ENCODE measurements around the gene MUC5B. TPM values are rescaled to one million over a fixed set of nuclear protein-coding genes. Genes with fewer than 3 reads are reported as not detected.
"Not testable (repeated sequence)": the region's sequence is repeated elsewhere in the genome, so short reads cannot be mapped to it uniquely, and the experiment has no call there.

The MUC5B gene, protein sequence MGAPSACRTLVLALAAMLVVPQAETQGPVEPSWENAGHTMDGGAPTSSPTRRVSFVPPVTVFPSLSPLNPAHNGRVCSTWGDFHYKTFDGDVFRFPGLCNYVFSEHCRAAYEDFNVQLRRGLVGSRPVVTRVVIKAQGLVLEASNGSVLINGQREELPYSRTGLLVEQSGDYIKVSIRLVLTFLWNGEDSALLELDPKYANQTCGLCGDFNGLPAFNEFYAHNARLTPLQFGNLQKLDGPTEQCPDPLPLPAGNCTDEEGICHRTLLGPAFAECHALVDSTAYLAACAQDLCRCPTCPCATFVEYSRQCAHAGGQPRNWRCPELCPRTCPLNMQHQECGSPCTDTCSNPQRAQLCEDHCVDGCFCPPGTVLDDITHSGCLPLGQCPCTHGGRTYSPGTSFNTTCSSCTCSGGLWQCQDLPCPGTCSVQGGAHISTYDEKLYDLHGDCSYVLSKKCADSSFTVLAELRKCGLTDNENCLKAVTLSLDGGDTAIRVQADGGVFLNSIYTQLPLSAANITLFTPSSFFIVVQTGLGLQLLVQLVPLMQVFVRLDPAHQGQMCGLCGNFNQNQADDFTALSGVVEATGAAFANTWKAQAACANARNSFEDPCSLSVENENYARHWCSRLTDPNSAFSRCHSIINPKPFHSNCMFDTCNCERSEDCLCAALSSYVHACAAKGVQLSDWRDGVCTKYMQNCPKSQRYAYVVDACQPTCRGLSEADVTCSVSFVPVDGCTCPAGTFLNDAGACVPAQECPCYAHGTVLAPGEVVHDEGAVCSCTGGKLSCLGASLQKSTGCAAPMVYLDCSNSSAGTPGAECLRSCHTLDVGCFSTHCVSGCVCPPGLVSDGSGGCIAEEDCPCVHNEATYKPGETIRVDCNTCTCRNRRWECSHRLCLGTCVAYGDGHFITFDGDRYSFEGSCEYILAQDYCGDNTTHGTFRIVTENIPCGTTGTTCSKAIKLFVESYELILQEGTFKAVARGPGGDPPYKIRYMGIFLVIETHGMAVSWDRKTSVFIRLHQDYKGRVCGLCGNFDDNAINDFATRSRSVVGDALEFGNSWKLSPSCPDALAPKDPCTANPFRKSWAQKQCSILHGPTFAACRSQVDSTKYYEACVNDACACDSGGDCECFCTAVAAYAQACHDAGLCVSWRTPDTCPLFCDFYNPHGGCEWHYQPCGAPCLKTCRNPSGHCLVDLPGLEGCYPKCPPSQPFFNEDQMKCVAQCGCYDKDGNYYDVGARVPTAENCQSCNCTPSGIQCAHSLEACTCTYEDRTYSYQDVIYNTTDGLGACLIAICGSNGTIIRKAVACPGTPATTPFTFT (N-terminal part only)
- under 1 TPM; 0.04 to 0.54 (median 0.37) TPM for polyA plus RNA-seq (ENCODE audit: insufficient read depth in 1 of 5, insufficient read length in 5 of 5, low replicate concordance in 1 of 5)
- long read RNA-seq, donor 1: 0 reads
- long read RNA-seq, donor 2: 0 reads
- long read RNA-seq, donor 3: 0 reads
- long read RNA-seq, donor 4: 0 reads
- long read RNA-seq, donor 5: 0 reads
- long read RNA-seq, donor 6: 0 reads
- long read RNA-seq, donor 7: 0 reads
- long read RNA-seq, donor 8: 0 reads

DNA sequence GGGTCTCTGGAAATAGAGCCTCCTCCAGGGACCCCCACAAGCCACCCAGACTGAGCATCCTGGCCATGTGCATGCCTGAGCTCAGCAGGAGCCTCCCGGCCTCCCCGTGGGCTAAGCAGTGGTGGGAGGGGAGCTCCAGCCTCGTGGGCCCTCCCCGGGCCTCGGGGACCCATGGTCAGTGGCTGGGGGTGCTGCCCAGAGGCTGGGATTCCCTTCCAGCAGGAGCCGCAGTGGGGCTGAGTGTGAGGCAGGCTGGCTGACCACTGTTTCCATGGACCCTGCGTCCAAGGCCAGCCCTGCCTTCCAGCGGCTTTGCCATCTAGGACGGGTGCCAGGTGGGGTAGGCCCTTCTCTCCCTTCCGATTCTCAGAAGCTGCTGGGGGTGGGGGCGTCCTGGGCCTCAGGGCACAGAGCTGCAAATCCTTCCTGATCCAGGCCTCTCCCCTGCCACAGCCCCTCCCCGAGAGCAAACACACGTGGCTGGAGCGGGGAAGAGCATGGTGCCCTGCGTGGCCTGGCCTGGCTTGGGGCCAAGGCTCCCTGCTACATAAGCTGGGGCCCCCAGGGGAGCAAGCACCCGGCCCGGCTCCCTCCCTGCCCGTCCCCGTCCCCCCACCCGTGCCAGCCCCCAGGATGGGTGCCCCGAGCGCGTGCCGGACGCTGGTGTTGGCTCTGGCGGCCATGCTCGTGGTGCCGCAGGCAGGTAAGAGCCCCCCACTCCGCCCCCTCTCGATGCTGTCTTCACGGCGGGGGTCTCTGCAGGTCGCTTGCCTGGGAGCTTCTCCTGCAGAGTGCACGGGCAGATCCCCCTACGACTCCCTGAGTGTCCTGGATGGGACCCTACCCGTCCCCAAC is at the start of gene MUC5B:
TSS of gene MUC5B (plus strand) at position 576 of the 855 bp plus-strand sequence. CDS start at position 634, 58 bp downstream.
- DNase-seq: peak; percentile 9 to 19

DNA sequence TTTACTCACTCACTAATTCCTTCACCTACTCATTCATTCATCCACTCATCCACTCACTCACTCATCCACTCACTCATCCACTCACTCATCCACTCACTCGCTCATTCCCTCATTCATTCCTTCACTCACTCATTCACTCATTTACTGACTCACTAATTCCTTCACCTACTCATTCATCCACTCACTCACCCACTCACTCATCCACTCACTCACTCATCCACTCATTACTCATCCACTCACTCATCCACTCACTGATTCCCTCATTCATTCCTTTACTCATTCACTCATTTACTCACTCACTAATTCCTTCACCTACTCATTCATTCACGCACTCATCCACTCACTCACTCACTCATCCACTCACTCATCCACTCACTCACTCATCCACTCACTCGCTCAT is 49.5 kb upstream of the MUC5B start:
- not testable (repeated sequence) for DNase-seq

DNA sequence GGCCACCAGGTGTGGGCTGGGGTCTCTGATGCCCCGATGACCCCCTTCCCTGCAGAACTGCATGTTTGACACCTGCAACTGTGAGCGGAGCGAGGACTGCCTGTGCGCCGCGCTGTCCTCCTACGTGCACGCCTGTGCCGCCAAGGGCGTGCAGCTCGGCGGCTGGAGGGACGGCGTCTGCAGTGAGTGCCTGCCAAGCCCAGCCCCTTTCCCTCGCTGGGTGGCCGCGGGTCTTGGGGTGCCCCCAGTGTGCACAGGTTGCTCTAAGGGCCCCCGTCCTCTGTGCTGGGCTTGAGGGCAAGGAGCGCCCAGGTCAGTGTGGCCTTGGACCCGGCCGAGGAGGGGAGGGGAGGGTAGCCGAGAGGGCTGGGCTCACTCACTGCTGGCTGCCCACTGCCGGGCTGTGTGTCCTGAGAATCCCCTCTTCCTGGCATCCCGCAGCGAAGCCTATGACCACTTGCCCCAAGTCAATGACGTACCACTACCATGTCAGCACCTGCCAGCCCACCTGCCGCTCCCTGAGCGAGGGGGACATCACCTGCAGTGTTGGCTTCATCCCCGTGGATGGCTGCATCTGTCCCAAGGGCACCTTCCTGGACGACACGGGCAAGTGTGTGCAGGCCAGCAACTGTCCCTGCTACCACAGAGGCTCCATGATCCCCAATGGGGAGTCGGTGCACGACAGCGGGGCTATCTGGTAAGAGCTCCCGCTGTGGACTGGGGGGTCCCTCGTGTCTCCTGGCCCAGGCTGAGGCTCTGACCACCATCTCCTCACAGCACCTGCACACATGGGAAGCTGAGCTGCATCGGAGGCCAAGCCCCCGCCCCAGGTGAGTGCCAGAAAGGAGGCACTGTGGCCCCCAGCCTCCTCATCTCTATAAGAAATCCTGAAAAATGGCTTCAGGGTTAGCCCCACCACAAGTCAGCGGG is 48.2 kb upstream of the MUC5B start:
- no peak for DNase-seq

DNA sequence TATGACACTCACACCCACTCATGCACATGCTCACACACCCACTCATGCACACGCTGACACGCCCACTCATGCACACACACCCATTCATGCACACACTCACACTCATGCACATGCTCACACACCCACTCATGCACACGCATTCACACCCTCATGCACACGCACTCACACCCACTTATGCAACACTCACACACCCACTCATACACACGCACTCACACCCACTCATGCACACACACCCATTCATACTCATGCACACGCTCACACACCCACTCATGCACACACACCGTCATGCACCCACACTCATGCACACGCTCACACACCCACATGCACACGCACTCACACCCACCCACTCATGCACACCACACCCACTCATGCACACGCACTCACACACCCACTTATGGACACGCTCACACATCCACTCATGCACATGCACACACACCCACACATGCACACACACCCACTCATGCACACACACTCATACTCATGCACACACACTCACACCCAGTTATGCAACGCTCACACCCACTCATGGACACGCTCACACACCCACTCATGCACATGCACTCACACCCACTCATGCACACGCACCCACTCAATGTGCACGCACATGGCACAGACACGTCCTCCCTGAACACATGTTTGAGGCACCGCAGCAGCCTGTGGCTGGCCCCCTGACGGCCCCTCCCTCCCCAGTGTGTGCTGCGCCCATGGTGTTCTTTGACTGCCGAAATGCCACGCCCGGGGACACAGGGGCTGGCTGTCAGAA is 47.2 kb upstream of the MUC5B start:
- DNase-seq: no peak

DNA sequence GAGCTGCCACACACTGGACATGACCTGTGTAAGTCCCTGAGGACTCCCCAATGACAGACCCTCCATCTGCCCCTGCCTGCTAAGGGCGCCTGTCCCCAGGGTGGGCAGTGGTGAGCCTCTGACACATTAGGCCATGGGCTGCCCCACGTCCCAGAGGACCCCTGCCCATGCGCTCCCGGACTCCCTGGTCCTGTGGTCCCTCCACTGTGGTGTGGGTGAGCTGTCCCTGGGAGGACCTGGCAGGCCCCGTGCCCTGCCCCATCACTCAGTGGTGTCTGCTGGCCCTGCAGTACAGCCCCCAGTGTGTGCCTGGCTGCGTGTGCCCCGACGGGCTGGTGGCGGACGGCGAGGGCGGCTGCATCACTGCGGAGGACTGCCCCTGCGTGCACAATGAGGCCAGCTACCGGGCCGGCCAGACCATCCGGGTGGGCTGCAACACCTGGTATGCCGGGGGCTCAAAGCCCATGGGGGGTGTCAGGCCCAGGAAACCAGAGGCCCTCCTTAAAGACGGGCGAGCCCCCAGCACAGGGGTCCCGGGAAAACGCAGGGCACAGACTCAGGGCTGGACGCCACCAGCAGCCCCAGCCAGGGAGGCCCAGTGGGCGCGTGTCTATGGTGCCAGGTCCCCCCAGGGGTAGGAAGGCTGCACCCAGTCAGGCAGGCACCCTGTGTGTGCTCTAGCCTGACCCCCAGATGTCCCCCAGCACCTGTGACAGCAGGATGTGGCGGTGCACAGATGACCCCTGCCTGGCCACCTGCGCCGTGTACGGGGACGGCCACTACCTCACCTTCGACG is 46.4 kb upstream of the MUC5B start:
- no peak for DNase-seq

DNA sequence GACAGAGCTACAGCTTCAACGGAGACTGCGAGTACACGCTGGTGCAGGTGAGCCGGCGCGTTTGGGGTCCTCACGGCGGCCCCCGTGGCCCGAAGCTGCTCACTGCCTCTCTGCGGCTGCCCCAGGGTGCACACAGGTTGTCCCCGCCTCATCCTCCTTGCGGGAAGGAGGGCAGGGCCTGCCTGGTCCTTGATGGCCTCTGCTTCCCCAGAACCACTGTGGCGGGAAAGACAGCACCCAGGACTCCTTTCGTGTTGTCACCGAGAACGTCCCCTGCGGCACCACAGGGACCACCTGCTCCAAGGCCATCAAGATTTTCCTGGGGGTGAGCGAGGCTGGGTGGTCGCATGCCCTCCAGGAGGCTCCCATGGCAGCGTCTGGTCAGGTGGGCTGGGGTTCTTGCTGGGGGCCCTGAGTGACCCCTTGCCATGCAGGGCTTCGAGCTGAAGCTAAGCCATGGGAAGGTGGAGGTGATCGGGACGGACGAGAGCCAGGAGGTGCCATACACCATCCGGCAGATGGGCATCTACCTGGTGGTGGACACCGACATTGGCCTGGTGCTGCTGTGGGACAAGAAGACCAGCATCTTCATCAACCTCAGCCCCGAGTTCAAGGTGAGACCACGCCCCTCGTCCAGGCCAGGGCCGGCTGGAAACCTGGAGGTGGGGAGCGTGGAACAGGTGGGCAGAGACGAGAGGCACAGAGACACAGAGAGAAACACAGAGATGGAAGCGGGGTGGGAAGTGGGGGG is 45.7 kb upstream of the MUC5B start:
- no peak for DNase-seq

DNA sequence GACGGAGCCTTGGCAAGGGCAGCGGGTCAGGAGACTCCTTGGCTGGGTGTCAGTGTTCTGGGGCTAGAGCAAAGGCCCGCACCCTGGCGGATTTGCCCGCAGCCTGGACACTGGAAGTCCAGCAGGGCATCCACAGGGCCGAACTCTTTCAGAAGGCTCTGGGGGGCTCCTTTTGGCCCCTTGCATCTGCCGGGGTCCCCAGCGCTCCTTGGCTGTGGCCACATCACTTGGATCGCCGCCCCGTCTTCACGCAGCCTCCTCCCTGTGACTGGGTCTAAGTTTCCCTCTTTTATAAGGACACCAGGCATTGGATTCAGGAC is 45.1 kb upstream of the MUC5B start:
- DNase-seq: no peak

DNA sequence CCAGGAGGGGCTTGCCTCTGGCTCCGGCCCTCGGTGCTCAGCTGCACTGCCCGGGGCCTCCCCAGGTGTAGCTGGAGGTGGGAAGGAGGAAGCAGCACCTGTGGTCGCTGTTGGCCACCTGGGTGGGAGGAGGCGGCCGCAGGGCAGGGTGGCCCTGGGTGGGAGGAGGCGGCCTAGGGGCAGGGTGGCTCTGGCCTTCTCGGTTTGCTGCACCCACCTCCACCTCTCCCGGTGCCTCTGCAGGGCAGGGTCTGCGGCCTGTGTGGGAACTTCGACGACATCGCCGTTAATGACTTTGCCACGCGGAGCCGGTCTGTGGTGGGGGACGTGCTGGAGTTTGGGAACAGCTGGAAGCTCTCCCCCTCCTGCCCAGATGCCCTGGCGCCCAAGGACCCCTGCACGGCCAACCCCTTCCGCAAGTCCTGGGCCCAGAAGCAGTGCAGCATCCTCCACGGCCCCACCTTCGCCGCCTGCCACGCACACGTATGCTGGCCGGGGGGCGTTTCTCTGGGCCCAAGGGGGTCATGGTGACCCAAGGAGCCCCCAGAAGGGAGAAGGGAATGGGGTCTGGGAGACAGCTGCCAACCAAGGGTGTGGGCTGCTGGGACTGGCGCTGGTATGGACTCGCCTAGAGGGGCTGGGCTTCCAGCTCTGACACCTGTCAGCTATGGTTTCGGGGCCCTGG is 44.5 kb upstream of the MUC5B start:
- no peak for DNase-seq

DNA sequence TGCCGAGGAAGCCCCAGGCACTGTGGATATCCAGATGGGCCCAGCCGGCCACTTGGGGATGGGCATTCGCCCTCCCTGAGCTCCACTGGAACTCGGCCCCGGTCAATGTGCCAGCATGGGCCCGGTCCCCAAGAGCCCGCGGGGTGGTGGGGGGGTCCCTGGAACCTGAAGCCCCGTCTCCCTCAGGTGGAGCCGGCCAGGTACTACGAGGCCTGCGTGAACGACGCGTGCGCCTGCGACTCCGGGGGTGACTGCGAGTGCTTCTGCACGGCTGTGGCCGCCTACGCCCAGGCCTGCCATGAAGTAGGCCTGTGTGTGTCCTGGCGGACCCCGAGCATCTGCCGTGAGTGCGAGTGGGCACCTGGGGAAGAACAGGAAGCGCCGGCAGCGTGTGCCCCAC is 44.0 kb upstream of the MUC5B start:
- no peak for DNase-seq

DNA sequence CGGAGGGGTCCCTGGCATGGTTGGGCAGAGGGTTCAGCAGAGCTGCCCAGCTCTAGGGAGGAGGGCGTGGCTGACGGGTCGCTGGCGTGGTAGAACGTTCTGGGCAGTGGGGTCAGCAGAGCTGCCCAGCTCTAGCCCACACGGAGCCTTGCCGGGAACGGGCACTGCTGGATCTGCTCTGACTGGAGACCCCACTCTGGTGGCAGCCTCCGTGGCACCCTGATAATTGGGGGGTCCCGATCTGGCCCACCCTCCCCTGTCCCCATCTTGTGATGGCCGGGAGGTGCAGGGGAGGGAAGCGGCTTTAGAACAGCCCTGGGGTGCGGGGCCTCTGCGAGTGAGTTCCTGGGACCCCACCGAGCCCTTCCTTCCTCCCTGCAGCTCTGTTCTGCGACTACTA is 43.2 kb upstream of the MUC5B start:
- no peak for DNase-seq

DNA sequence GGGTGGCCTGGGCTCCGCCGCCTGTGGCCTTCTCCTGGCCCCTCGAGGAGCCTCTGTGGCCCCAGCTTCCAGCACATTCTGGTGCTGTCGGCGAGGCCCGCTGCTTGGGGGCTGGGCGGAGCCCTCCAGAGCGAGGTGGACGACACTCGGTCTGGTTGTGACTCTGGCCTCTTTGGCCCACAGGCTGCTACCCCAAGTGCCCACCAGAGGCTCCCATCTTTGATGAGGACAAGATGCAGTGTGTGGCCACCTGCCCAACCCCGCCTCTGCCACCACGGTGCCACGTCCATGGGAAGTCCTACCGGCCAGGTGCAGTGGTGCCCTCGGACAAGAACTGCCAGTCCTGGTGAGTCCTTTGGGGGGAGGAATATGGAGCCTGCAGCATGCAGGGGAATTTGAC is 42.7 kb upstream of the MUC5B start:
- no peak for DNase-seq

DNA sequence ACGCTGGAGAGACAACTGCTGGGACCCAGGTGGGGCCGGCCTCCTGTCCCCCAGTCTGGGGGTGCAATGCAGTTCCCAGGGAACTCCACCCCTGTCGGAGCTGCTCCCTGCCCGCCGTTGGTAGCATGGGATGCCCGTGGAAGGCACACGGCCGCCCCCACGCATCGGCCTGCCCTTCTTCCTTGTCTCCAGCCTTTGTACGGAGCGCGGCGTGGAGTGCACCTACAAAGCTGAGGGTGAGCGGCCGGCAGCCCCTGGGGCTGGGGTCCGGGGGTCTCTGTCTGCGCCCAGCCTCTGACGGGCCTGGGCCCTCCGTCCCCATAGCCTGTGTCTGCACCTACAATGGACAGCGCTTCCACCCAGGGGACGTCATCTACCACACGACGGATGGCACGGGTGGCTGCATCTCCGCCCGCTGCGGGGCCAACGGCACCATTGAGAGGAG is 41.9 kb upstream of the MUC5B start:
- DNase-seq: no peak

DNA sequence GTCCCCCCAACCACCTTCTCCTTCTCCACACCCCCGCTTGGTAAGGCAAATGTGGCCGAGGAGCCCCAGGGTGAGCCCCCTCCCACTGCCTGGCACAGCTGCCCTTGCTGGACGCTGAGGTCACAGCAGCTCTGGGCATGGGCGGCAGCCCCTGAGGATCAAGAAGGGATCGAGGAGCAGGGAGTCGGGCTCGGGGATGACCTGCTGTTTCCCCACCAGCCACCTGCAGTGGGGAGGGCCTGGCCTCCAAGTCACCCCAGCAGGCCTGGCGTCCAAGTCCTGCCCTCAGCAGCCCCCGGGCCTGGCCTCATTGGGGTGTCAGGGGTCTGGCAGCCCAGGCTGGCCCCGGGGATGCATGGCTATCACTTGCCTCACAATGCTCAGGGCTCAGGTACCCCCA is 41.4 kb upstream of the MUC5B start:
- no peak for DNase-seq

DNA sequence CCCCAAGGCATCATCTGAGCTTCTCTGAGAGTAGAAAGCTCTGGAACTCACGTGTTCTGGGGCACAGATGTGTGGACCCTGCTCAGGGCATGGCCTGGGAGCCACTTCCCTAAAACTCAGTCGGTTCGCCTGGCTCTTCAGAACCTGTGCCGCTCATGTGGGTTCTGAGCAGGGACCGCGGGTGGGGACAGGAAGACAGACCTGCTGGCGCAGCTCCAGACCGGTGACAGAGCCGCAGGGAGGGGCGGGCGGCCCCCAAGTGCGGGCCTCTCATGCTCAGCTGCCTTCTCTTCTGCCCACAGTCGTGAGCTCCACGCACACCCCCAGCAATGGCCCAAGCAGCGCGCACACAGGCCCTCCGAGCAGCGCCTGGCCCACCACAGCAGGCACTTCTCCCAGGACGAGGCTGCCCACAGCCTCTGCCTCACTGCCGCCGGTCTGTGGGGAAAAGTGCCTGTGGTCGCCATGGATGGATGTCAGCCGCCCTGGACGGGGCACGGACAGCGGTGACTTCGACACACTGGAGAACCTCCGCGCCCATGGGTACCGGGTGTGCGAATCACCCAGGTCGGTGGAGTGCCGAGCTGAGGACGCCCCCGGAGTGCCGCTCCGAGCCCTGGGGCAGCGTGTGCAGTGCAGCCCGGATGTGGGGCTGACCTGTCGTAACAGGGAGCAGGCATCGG is 40.9 kb upstream of the MUC5B start:
- DNase-seq: no peak

DNA sequence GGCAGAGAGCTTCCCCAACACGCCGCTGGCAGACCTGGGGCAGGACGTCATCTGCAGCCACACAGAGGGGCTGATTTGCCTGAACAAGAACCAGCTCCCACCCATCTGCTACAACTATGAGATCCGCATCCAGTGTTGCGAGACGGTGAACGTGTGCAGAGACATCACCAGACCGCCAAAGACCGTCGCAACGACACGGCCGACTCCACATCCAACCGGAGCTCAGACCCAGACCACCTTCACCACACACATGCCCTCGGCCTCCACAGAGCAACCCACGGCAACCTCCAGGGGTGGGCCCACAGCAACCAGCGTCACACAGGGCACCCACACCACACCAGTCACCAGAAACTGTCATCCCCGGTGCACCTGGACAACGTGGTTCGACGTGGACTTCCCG is 38.7 kb upstream of the MUC5B start:
- DNase-seq: not testable (repeated sequence)
